NCI-H1105 (cell line): Measurements from ENCODE around the gene FBXO5.
"Not testable (repeated sequence)": the region's sequence is repeated elsewhere in the genome, so short reads cannot be mapped to it uniquely, and the experiment has no call there.

Source experiments
- DNase-seq: peaks from one replicate; lab custom pipeline; 2025; lab: John Stamatoyannopoulos, UW

Gene FBXO5

DNA sequence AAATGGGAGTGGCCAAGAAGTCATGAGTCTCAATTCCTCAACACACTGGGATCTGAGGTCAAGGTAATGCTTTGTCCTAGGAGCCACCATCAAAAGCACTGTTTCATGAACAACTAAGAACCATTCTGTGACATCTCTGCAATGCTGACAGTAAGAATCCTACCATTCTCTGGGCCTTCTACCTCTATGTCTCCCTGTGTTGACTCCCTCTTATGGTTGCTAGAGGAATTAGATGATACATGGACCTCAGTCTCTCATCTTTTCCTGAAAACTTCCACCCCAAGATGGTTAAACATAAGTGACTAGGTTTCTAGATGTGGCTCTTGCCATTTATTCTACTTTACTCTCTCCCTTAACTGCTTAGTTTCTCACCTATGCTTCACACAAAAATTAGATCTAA, 10.6 kb upstream of the FBXO5 start:
- DNase-seq = no peak

DNA sequence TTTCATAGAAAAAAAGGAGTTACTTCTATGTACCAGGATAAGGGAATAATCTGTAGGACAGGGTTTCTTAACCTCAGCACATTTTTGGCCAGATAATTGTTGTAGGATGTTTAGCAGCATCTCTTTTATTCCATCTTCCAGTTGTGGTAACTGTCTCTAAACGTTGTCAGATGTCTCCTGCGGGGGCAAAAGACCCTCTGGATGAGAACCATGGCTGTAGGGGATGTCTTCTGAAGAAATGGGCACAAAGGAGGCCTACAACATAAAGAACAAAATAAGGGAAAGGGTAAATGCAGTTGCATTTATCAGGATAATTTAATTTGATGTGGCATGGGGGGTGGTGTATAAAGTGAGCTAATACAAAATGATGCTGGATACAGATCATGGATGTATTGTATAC, 4.1 kb upstream of the FBXO5 start:
- DNase-seq = no peak

DNA sequence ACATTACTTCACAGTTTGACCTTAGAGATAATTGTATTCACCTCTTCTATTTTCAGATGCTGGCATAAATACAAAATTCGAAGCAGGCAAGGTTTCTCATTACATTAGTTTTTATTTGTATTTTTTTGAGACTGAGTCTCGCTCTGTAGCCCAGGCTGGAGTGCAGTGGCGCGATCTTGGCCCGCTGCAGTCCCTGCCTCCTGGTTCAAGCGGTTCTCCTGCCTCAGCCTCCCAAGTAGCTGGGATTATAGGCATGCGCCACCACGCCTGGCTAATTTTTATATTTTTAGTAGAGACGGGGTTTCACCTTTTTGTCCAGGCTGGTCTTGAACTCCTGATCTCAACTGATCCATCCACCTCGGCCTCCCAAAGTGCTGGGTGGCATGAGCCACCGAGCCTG, 2.5 kb upstream of the FBXO5 start:
- DNase-seq = not testable (repeated sequence)

DNA sequence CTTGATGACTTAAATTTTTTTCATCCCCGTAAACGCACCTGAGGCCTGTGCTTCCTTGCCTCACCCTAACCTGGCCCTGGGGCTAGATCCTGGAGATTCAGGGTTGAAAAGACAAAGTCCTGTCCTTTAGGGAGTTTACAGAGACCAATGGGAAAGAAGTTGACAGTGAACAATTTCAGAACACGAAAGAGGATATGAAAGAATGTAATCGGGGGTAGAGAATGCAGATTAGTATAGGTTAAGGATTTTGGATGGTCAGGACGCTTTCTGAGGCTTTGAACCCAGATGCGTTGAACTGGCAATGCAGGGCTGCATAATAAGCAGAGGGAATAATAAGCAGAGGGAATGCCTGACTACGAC, 1.7 kb upstream of the FBXO5 start:
- DNase-seq = no peak

DNA sequence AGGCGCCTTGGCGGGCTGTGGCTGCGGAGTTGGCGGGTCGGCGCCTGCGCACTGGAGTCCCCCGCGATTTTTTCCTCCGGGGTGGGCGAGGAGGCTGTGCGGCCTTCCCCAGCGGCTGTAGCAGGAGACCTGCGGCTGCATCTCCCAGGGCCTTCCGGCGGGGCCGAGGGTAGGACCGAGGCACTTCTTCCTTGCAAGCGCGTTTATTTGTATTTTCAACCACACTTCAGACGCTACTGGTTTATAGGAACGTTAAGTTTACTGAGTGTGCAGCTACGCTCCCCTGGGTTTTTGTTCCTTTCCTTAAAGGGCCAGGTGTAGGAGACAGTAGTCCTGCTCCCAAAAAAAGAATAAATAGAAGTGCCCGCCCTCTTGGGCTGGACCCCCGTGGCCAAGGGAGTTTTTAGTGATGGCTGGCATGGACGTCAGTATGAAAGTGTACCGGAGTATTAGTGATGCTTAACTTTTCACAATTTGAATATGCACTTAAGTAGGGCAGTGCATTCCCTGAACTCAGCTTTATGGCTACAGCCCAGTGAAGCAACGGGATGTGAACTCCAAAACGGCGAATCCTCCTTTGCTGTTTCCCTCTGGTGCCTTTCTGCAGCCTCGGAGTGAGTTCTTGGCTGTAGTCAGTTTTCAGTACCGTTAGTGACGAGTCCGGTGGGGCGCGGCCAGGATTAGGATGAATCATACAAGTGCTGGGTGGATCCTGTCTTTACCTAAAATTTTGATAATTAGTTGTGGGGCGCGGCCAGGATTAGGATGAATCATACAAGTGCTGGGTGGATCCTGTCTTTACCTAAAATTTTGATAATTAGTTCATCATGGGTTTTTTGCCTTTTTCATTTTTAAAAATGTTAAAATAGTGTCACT, 1.0 kb upstream of the FBXO5 start:
- peak; percentile 97 for DNase-seq

DNA sequence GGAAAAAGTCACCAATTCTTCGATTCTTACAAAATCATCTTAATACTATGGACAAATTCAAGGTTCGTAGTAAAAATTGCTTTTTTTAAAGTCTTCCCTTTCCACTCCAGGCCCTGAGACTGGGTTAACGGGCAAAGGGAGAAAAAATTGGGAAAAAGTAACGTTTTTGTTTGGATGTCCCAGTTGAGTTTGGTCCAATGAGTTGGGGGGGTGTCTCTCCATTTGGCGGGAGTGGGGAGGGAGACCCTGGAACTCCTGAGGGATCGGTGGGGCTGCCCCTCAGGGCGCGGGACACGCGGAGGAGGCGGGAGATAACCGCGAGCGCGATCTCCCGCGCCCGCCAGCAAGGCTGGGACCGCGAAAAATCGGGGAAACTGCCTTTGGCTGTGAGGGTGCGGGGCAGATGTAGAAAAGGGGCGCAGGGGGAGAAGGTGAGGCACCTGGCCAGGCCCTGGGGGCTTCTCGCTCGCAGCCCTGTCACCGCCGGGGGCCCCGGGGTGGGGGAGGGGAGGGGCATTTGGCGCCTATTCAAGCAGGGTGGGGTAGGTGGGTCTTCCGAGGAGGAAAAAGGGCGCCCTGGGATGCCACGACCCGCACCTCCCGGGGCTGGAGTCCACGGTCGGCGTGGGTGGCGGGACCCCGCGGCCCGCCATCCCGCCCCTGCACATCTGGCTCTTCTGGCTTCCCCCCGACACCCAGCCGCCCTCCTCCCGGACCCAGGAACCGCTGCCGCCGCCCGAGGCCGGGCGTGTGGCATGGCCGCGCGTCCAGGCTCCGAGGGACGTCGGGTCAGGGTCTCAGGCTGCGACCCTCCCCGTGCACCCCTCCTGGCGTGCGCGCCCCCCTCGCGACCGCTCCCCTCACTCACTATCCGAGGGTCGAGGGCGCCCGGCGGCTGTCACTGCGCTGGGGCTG, 595 bp downstream of the FBXO5 start:
- DNase-seq = peak; percentile 15

DNA sequence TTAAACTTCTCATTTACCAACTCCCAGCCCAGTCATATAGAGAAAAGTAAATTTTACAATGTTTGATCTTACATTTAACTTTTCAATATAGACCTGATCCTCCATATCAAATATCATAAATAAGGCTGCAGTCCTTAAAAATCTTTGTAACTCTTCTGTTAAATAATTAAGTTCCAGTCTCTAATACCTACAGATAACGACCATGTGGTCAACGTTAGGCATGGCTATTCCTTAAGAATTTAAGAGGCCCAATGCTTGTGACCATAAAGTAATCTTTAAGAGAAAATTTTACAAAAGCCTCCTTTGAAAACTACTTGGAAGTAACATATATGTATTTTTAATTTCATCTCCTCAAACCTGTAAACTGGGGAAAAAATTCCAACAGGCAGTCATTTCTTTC, 1.6 kb downstream of the FBXO5 start:
- no peak for DNase-seq

DNA sequence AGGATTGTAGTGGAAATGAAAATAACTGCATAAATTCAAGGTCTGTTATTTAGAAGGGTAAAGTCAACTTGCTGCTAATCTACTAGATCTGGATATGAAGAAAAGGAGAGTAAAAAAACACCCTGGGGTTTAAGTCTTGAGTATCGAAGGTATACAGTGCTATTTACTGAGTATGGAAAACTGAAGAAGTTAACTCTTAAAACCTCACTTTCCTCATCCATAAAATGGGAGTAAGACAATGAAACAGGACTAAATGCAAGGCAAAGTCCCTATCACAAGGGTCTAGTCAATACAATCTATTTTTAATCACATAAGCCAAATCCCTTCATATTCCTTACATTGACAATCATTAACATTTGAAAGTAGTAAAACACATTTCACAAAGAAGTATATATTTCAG, 2.2 kb downstream of the FBXO5 start:
- DNase-seq = no peak

DNA sequence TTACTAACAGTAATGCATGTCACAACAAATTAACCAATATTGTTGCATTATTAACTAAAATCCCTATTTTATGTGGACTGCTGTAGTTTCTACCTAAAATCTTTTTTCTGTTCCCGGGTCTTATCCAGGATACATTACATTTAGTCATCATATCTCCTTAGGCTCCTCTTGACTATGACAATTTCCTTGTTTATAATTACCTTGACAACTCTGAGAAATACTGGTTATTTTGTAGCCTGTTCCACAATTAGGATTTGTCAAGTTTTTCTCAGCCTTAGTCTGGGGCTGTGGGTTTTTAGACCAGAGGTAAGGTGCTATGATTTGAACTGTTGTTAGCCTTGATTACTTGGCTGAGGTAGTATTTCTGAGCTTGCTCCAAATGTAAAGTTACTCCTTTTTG, 3.7 kb downstream of the FBXO5 start:
- no peak for DNase-seq

DNA sequence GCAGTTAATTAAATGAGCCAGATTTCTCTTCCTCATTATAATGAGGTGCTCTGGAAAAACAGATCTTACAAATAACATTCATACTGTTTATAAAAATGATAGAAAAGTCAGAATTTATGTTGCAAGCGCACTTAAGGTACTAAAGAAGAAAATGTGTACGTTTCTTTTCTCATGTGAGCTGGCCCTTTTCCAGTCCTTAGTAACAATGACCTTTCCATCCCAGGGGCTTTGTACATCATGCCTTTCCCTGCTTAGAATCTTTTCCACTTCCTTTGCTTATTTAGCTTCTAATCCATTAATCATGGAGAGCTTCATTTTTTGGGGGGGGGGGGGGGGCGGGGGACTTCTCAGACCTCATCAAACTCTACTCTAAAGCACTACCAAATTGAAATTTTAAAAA, 4.8 kb downstream of the FBXO5 start:
- DNase-seq = no peak

DNA sequence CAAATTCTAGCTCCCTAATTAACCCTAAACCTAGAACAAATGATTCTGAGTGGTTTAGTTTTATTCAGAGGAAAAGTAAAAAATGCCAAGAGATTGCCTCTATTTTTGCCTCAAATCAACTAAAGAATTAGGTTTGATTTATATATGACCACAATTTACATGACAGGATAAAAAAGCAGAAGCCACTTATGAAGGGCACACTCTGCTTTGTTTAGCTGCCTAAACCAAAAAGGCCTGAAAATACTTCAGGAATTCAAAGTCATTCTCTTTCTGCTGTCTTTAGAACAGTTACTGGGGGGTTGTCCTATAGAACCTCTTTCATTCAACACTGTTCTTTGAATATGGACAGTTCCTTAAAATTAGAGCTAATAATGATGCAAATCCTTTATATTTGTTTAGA, 5.3 kb downstream of the FBXO5 start:
- no peak for DNase-seq

DNA sequence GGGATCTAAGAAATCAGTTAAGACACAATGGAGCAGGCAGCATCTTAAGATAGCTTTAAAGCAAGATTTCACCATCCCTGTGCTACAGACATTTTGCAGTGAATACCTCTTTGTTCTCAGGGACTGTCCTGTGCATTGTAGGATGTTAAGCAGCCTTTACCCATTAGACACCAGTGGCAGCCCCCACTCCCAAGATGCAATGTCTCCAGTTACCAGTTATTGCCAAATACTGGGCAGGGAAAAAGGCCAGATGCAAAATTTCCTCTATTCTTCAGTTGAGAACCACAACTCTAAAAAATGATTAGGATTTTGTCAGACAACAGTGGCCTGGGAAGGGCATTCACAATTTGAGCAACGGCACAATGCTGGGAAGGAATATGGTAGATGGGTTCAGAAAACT, 6.1 kb downstream of the FBXO5 start:
- DNase-seq = no peak

DNA sequence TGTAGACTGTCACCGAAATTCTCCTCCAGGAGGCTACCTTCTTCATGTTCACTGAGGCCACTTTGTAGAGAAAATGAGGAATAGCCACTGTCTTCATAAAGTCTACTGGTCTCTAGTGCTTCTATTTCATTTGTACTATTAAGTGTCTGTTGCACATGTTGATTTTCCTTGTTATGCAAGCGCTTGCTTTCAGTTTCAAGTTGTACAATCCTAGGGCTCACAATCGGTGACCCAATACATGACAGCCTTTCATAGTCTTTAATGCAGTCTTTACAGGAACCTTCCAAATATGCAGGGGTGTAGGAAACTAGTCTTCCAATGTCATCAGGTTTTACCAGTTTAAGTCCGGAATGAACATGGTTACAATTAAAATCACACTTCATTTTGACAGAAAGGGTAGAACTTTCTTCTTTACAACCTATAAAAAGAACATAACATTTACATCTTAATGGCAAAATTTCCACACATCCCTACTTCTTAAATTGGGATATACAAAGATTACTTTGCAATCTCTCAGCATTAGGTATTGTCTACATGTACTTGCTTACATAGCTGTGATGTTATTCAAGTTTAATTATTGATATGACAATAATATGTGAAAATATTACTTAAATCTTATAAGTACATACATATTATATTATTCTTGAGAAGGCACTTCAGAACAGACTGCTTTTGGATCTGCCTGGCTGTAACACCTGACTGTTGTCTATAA, 7.5 kb downstream of the FBXO5 start:
- DNase-seq = no peak

DNA sequence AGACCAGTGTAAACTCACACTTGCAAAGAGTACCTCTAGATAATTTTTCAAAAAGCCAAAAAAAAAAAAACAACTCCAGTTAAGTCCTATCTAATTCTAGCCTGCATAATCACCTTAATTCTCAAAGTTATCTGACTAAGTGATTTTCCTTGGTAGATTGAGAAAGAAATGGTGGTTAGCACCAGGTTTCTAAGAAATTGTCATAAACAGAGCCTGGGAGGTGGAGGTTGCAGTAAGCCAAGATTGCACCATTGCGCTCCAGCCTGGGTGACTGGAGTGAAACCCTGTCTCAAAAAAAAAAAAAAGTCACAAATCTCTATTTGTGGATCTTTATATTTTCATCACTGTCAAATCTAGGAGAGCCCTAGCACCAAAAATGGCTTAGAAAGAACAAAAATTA, 8.9 kb downstream of the FBXO5 start:
- no peak for DNase-seq

DNA sequence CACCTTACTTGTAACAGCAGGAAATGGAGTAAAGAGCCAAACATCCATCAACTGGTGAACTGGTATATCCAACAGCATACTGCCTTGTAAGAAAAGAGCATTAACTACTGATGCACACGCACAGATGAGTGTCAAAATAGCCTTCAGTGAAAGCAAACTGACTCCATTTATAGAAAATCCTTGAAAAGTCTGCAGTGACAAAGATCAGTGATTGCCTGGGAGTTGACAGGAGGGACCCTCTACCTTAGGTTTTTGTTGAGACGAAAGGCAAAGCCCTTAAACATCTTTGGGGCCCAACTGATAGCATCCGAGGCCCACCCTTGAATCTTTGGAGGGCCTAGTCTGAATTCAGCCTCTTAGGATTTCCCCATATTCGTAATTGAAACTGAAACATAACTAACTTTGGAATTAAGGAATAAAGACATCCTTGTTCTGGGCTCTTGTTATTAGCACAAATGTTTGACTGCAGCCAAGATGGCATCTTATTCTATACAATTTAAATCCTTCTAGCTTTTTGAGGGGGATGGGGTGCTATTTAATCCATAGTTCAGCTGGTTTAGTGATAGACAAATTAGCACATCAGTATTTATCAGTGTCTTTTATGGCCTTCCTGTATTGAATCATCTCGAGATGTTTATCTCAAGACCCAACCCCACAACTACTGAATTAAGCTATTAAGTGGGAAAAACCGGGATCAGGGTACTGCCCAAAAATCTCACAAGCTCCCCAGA, 13.0 kb downstream of the FBXO5 start:
- DNase-seq = no peak

DNA sequence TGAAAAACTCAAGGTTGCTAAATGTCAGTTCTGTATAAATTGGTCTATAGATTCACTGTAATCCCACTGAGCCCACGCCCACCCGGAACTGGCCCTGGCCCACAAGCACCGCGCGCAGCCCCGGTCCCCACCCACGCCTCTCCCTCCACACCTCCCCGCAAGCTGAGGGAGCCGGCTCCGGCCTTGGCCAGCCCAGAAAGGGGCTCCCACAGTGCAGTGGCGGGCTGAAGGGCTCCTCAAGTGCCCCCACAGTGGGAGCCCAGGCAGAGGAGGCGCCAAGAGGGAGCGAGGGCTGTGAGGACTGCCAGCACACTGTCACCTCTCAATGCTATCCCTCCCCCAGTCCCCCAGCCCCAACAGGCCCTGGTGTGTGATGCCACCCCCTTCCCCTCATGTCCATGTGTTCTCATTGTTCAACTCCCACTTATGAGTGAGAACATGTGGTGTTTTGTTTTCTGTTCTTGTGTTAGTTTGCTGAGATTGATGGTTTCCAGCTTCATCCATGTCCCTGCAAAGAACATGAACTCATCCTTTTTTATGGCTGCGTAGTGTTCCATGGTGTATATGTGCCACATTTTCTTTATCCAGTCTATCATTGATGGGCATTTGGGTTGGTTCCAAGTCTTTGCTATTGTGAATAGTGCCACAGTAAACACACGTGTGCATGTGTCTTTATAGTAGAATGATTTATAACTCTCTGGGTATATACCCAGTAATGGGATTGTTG, 16.5 kb downstream of the FBXO5 start:
- not testable (repeated sequence) for DNase-seq

DNA sequence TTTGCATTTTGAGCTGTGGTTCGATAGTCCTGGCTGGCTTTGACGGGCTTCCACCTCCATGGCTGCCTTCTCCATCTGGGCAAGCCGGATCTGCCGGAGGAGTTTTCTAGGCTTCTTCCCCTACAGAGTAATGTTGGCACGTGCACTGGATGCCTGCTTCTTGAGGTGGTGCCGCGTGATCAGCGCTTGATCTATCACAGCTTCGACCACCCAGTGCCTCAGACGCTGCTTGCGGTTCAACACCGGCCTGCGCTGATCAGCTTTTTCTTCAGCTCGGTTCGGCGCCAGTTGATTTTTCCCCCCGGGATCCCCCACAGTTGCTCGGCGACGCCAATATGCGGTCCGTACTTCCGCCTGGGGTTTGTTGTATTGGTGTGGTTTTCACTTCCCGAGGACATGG, 23.5 kb downstream of the FBXO5 start:
- DNase-seq = no peak

DNA sequence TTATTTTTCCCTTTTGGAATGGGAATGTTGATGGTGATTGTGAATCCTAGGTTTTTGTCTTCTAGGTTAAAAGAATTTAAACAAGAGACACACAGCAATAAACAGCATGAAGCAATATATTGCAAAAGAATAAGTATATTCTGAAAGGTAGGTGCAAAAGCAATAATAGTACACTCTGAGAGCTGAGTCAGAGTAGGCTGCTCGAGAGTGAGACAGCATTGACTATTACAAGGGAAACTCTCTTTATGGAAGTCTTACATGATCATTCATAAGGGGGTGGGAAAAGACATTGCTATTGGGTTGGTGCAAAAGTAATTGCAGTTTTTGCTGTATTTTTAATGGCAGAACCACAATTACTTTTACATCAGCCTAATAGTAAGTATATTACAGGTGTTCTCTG, 25.0 kb downstream of the FBXO5 start:
- DNase-seq = no peak

DNA sequence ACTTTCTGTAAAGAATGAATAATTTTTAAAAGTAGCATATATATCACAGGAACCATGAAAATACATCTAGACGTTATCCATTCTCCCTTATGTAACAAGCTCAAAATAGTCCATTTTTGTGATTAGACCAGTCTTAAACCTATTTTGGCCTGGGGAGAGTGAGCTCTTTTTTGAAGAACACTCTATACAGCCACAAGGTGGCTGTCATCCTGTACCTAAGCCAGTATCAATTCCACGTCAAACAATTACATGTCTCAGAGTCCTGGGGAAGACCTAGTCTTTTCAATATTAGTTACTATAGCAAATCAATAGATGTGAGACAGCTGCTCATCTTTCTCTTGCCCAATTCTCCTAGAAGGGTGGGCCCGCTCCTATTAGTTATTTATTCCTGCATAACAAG, 28.4 kb downstream of the FBXO5 start:
- DNase-seq = no peak

DNA sequence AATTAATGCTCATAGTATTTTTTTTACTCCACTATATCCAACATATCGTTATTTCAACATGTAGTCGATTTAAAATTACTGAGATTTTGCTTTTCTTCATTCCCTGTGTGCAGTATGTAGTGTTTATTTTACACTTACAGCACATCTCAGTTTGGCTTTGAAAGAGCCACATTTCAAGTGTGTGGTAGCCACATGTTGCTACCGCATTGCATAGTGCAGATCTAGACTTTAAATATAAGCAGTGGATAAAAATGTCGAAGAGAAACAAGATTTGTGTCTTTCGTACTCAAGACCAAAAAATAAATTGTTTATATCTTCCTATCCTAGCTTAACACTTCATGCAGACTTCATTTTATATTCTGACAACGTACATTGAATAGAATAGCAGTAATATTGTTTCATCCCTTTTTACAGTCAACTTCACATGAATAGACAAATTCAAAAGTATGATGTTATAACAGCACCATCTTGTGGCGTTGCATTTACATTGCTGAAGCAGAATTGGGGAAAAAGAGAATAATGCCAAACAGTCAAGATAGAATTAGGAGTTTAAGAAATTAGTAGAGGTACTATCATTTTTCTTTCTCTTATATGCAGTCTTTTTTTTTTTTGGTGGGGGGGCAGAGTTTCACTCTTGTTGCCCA, 29.9 kb downstream of the FBXO5 start:
- peak; percentile 3 for DNase-seq

DNA sequence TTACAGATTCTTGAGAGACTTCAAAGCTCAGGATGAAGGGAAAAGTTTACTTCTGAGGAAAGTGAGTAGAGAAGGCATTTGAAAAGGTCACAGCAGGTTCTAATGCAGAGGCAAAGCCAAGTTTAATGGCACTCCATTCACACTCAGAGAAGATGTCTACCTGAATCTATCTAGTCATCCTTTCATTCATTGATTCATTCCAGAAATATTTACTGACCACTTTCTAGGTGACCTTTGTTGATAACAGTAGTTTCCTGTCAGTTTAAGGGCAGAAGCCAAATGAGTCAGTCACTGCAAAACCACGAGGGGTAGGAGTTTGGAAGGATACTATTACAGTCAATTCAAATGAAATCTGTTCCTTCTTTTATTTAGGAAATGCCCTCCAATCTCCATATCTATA, 30.8 kb downstream of the FBXO5 start:
- no peak for DNase-seq
